GM19035 (cell line): ENCODE data around the gene PRKG1.
"Not testable (repeated sequence)": the region's sequence is repeated elsewhere in the genome, so short reads cannot be mapped to it uniquely, and the experiment has no call there.

Experiments used
- ATAC-seq: cut with Tn5 transposase; IDR thresholded peaks from one replicate; pipeline ENCODE4 v1.9.1; 2021; ENCODE audit not compliant: unreplicated experiment

PRKG1 gene

DNA sequence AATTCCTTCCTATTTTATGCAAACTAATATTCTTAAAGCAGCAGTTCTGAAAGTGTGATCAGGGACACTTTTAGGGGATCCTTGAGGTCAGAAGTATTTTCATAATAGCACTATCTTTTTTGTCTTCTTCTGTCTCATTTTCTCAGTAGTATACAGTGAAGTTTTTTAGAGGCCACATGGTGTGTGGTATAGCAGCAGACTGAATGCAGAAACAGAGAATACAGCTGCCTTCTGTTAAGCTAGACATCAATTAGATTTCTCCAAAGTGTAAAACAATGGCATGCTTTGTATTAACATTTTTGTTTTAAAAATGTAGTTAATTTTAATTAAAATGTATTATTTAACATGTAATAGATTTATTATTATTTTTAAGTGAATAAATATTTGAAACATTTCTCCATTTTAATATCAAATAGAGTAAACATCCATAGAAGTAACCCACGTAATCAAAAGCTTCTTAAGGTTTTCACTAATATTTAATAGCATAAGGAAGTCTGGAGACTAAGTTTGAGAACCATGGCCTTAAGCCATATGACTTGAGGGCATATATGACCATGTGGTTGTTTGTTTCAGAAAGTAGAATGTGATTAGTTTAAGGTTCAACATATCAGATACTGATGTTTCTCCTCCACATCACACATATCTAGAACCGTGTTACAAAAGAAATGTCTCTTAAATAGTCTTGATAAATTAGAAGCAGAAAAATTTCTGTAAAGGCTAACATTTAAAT lies 94.0 kb downstream of the PRKG1 start:
- ATAC-seq: no peak

DNA sequence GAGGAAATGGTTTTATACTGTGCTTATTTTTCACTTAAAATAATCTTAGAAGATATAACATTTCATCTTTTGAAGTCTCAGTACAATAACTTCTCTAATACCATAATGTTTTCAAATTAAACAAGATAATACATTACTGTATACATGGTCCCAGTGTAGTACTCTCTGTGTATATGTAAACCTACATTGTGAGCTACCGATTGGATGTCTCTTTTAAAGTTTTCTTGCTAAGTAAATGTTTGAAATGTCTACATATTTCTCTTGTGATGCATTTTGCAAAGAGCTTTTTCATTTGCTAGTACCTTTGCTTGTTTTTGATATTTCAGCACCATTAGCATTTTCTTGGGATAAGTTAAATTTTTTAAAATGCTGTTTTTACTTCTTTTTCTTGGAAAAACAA lies 94.8 kb downstream of the PRKG1 start:
- no peak for ATAC-seq

GRCh38 chr10:51170518-51171245 lies 96.4 kb downstream of the PRKG1 start:
- no peak for ATAC-seq

- ATAC-seq: no peak
These were observed 97.7 kb downstream of the PRKG1 start for GRCh38 chr10:51171946-51172345.

GRCh38 chr10:51176976-51177695 lies 102.8 kb downstream of the PRKG1 start:
- no peak for ATAC-seq

DNA sequence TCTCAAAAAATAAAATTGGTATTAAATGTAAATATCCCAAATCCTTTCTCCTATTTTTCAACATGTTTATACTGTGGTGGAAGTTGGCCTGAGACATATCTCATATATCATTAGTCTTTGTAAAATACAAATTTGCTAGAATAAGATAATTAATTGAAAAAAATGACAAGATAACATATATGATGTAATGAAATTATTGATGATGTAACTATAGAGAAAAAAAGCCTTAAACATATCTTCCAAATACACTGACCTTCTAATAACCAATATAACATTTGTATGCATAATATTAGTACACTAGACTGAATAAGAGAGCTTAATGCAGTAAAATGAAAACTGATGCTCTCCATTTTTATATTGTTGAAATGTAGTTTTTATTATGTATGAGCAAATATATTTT lies 104.3 kb downstream of the PRKG1 start:
- no peak for ATAC-seq

GRCh38 chr10:51180141-51180540 lies 105.9 kb downstream of the PRKG1 start:
- ATAC-seq: no peak

DNA sequence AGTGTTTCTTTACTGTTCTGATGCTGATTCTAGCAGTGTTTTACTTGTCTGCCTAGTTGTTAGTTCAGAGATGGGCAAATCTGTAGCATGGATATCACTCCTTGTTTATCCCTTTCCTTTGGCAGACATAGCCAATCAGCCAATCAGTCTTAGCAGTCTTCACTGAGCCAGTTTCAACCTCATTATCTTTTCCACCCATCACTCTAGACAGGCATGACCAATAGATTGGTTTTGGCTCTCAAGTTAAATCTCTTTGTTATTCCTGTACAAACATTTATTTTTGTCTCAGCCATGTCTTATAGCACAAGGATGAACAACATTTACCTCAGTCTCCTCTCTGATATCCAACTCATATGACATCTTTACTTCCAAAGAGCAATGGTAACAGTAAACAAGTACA lies 109.5 kb downstream of the PRKG1 start:
- ATAC-seq: no peak

DNA sequence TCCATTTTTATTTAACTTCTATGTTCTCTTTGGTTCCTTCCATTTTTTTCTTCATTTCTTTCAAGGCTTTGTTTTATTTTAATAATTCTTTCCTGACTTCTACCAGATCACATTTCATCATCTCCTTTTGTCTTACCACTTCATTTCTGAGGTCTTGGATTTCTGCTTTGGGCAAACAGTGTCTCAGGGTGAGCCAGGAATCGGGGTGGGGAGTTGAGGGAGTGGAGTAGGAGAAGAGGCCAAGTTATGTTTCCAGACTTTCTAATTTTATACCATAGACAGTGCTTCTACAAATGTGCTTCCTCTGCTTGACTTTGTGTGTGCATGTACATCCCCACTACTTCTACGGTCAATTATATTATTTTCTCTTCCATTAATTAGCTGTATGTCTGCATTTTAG lies 112.1 kb downstream of the PRKG1 start:
- no peak for ATAC-seq

DNA sequence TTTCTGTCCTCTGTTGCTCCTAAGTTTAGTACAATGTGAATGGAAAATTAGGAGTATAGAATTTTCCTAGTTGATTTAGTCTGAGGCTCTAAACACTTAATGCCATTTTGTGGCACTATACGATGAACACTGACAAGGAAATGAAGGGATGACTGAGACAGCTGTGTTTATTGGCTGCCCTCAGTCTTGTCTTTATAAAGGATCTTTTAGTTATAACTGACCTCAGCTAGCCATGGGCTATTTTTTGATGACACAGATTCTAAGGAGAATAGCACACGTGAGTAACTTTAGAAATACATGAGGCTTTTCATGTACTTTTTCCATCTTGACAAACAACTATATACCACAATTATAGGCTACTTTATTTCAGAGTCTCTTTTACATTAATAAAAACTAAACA lies 113.7 kb downstream of the PRKG1 start:
- ATAC-seq: no peak

- no peak for ATAC-seq
These were observed 114.6 kb downstream of the PRKG1 start for GRCh38 chr10:51188866-51189265.

GRCh38 chr10:51196508-51197175 lies 122.4 kb downstream of the PRKG1 start:
- ATAC-seq: no peak

- no peak for ATAC-seq
These were observed 123.9 kb downstream of the PRKG1 start for GRCh38 chr10:51198170-51198569.

DNA sequence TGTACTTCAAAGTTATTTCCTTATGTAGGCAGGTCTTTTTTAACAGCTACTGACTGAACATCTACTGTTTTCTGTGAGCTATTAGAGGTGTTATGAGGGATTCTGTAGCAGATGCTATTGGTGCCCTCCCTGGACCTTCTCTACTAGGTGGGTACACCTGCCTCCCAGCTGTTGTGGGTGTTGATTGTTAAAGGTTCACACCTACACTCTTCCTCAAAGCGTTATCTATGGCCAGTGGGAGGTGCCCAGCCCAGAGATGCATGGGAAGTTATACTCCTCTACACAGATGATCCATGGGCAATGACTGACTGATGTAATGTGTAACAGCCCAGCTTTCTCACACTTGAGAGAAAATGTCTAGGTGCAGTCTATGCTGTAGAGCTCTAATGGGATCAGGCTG lies 127.7 kb downstream of the PRKG1 start:
- ATAC-seq: no peak

DNA sequence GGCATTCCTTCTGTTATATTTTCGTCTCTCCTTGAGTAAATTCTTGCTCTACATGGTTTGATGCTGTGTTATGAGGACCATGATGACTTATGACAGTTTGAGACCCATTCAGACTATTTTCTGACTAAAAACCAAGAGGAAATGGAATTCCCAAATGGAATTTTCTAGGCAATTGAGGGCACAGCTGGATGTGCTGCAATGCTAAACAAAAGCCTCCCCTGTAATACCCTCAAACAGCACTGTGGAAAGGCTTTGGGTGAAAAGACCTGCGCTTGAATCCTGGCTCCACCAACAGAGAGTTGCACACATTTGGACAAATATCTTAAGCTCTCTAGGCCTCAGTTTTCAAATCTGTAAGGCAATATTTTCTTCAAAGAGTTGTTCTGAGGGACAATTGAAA lies 129.1 kb downstream of the PRKG1 start:
- no peak for ATAC-seq

- no peak for ATAC-seq
These were observed 129.8 kb downstream of the PRKG1 start for GRCh38 chr10:51204066-51204465.

GRCh38 chr10:51204701-51205100 lies 130.4 kb downstream of the PRKG1 start:
- no peak for ATAC-seq

- no peak for ATAC-seq
These were observed 132.2 kb downstream of the PRKG1 start for GRCh38 chr10:51206500-51206899.

DNA sequence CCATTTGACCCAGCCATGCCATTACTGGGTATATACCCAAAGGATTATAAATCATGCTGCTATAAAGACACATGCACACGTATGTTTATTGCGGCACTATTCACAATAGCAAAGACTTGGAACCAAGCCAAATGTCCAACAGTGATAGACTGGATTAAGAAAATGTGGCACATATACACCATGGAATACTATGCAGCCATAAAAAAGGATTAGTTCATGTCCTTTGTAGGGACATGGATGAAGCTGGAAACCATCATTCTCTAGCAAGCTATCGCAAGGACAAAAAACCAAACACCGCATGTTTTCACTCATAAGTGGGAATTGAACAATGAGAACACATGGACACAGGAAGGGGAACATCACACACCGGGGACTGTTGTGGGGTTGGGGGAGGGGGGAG lies 138.7 kb downstream of the PRKG1 start:
- ATAC-seq: not testable (repeated sequence)

DNA sequence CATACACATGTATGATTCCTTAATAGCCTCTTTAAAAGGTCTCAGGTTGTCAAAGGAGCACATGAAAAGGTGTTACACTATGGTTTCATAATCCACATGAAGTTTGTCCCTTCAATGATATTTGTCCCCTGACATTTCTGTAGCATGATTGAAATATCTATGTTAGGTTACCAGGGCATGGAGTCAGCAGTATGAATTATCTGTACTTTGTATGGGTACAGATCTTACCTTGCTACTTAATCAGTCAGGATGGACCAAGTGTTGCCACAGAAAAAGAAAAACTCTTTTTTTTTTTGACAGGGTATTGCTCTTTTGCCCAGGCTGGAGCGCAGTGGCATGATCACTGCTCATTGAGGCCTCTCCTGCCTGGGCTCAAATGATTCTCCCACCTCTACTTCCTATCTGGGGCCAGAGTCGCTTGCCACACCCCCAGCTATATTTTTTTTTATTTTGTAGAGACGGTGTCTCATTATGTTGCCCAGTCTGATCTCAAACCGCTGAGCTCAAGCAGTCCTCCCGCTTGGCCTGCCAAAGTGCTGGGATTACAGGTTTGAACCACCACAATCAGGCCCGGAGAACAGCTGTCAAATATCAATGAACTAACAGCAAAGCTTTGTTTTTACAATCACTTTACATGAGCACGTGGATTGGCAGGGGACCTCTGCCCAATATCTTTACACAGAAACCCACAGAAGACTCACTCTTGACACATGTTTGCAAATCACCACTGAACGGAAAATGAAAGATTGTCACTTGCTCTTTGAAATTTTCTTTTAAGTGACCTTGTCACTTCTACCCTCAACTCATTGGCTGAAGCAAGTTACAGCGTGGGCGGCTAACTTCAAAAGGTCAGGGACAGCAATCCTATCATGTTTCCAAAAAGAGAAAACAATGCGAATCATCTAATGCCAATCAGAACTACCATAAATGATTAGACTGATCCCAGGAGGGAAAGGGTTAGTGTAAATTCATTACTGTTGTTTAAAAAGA lies 140.2 kb downstream of the PRKG1 start:
- ATAC-seq: no peak
